ENCODE results near the gene LDB2. TPM values are rescaled to one million over a fixed set of nuclear protein-coding genes. Genes with fewer than 3 reads are reported as not detected.

LDB2 gene
- total RNA-seq, 1 experiment from 2014 or later, result not detected

DNA sequence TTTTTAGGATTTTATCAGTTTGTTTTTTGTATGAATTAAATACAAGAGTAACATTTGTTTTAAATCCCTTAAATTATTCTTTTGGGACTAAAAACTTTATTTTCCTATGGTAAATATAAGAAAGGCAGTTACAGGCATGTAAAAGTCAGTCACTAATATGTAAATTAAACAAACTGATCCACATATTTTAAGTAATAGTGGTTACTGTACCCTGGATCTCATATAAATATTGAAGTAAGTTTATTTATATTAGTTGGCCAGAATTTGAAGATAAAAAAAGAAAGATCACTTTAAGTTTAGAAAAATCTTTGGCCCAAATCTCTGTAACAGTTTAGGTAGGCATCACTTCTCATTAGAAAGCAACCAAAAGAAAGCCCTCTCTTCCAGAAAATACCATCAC is 45.8 kb downstream of the LDB2 start:
- H3K4me2 ChIP-seq, result no peak overlapping the region

GRCh38 chr4:16852228-16852627 is 46.2 kb downstream of the LDB2 start:
- H3K9me3 ChIP-seq (ENCODE audit: insufficient read depth, low read depth), result no peaks in the 10 kb centered on the region
- BruUV-seq (replicated peaks), result no TSS peak
- no peak overlapping the region for H3K4me3 ChIP-seq
- intact Hi-C loops (cut with micrococcal nuclease; ENCODE audit: unreplicated experiment), result no loop called here
- no peaks in the 10 kb centered on the region for H3K36me3 ChIP-seq (ENCODE audit: low read depth)
- TF ChIP-seq, protein P1, sequence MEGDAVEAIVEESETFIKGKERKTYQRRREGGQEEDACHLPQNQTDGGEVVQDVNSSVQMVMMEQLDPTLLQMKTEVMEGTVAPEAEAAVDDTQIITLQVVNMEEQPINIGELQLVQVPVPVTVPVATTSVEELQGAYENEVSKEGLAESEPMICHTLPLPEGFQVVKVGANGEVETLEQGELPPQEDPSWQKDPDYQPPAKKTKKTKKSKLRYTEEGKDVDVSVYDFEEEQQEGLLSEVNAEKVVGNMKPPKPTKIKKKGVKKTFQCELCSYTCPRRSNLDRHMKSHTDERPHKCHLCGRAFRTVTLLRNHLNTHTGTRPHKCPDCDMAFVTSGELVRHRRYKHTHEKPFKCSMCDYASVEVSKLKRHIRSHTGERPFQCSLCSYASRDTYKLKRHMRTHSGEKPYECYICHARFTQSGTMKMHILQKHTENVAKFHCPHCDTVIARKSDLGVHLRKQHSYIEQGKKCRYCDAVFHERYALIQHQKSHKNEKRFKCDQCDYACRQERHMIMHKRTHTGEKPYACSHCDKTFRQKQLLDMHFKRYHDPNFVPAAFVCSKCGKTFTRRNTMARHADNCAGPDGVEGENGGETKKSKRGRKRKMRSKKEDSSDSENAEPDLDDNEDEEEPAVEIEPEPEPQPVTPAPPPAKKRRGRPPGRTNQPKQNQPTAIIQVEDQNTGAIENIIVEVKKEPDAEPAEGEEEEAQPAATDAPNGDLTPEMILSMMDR (conservative IDR thresholded peaks at IDR 0.05), result no peak
- no peak for TF ChIP-seq EZH2 (IDR thresholded peaks at IDR 0.05; ENCODE audit: low read depth)
- ChIA-PET POLR2A (ENCODE audit: unreplicated experiment) (no interaction called here), CTCF (no interaction called here)
- no peaks in the 10 kb centered on the region for H3F3A ChIP-seq (ENCODE audit: insufficient read depth, low read depth)
- H4K20me1 ChIP-seq (ENCODE audit: insufficient read depth), result no peaks in the 10 kb centered on the region
- H3K27ac ChIP-seq, result no peak overlapping the region
- no peak overlapping the region for H3K4me2 ChIP-seq
- no peaks in the 10 kb centered on the region for H3K79me2 ChIP-seq (ENCODE audit: low read depth)
- H3K4me1 ChIP-seq (replicated peaks; ENCODE audit: insufficient read depth), result no peaks in the 10 kb centered on the region
- H3K9me2 ChIP-seq (ENCODE audit: insufficient read depth), result no peaks in the 10 kb centered on the region
- H3K27me3 ChIP-seq (ENCODE audit: insufficient read depth, low read depth), result no peaks in the 10 kb centered on the region
- no peak overlapping the region for H2AFZ ChIP-seq
- no peak for DNase-seq

More for the DNA sequence above, 45.8 kb downstream of the LDB2 start:
- Histone ChIP-seq H4K20me1 (ENCODE audit: insufficient read depth) (no peaks in the 10 kb centered on the region), H3K27me3 (ENCODE audit: insufficient read depth, low read depth) (no peaks in the 10 kb centered on the region), H2AFZ (no peak overlapping the region), H3K9me2 (ENCODE audit: insufficient read depth) (no peaks in the 10 kb centered on the region), H3K27ac (no peak overlapping the region), H3K4me3 (no peak overlapping the region), H3K79me2 (ENCODE audit: low read depth) (no peaks in the 10 kb centered on the region), H3K4me1 (replicated peaks; ENCODE audit: insufficient read depth) (no peaks in the 10 kb centered on the region), H3K9me3 (ENCODE audit: insufficient read depth, low read depth) (no peaks in the 10 kb centered on the region), H3F3A (ENCODE audit: insufficient read depth, low read depth) (no peaks in the 10 kb centered on the region), H3K36me3 (ENCODE audit: low read depth) (no peaks in the 10 kb centered on the region)
- DNase-seq, result no peak
- BruUV-seq (replicated peaks), result no TSS peak
- POLR2A ChIA-PET (ENCODE audit: unreplicated experiment), result no interaction called here
- CTCF ChIA-PET, result no interaction called here
- intact Hi-C loops (cut with micrococcal nuclease; ENCODE audit: unreplicated experiment), result no loop called here
- TF ChIP-seq, protein P1 (conservative IDR thresholded peaks at IDR 0.05), result no peak
- TF ChIP-seq EZH2 (IDR thresholded peaks at IDR 0.05; ENCODE audit: low read depth), result no peak

DNA sequence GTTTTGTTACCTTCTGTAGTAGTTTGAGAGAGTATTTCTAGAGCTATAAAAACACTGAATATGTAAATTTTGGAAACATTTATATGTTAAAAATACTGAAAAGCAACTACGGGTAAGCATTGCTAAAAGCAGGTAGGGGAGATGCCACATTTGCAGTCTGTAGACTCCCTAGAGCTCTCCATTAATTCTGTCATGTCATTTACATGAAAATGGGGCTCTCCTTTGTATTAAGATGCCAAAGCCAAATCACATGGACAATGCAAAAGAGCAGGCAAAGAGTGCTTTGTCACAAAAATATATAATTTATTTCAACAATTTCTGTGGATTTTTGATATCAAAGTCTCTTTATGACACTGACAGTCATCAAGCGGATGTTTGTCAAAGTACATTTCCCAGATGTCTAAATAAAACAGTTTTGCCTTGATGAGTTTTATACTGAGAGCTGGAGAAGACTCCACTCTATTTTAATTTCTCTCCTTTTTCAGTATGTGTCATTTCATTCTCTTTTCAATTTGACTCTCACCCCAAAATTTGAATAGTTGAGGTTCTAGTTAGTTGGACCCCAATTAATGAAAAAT is 51.8 kb downstream of the LDB2 start:
- H2AFZ ChIP-seq, result no peak overlapping the region
- CTCF ChIA-PET, result no interaction called here
- POLR2A ChIA-PET (ENCODE audit: unreplicated experiment), result no interaction called here
- H3K9me3 ChIP-seq (ENCODE audit: insufficient read depth, low read depth), result no peaks in the 10 kb centered on the region
- H3K4me2 ChIP-seq, result no peak overlapping the region
- BruUV-seq (replicated peaks), result no TSS peak
- H3K36me3 ChIP-seq (ENCODE audit: low read depth), result no peaks in the 10 kb centered on the region
- H3K27me3 ChIP-seq (ENCODE audit: insufficient read depth, low read depth), result no peaks in the 10 kb centered on the region
- no peaks in the 10 kb centered on the region for H3K9me2 ChIP-seq (ENCODE audit: insufficient read depth)
- no peaks in the 10 kb centered on the region for H3F3A ChIP-seq (ENCODE audit: insufficient read depth, low read depth)
- no peak for TF ChIP-seq EZH2 (IDR thresholded peaks at IDR 0.05; ENCODE audit: low read depth)
- TF ChIP-seq, protein P1 (conservative IDR thresholded peaks at IDR 0.05), result no peak
- H3K4me1 ChIP-seq (replicated peaks; ENCODE audit: insufficient read depth), result no peaks in the 10 kb centered on the region
- intact Hi-C loops (cut with micrococcal nuclease; ENCODE audit: unreplicated experiment), result no loop called here
- H3K4me3 ChIP-seq, result no peak overlapping the region
- no peaks in the 10 kb centered on the region for H4K20me1 ChIP-seq (ENCODE audit: insufficient read depth)
- H3K27ac ChIP-seq, result no peak overlapping the region
- no peak for DNase-seq
- H3K79me2 ChIP-seq (ENCODE audit: low read depth), result no peaks in the 10 kb centered on the region
